Measurements from ENCODE around the gene PYDC1. TPM values are rescaled to one million over a fixed set of nuclear protein-coding genes. Genes with fewer than 3 reads are reported as not detected.
A peak's percentile ranks its signal among the peaks of the same experiment; 100 is the strongest.

Gene PYDC1
- total and polyA plus RNA-seq, 11 donors = not detected

- Histone ChIP-seq H3K4me1 (peaks cover 3 to 7% (median 5%) of the 10 kb centered on the region in 12 donors), H3K27ac (no peak overlapping the region), H3K9me3 (no peaks in the 10 kb centered on the region), H3K27me3 (peaks cover 4 to 35% (median 16%) of the 10 kb centered on the region in 9 donors), H3K4me3 (no peak overlapping the region), H3K36me3 (no peaks in the 10 kb centered on the region)
- TF ChIP-seq POLR2A (IDR thresholded peaks at IDR 0.05) (no peak), CTCF (IDR thresholded peaks at IDR 0.05) (no peak)
- intact Hi-C loops (cut with DNase I) = no loop called here
- ATAC-seq (no peak), DNase-seq (no peak)
- WGBS, 4 donors = 74 to 83% (median 77%) methylated on average over 12 of the region's 12 CpGs
Measured at GRCh38 chr16:31221357-31222160, 4.6 kb upstream of the PYDC1 start.

GRCh38 chr16:31219154-31219741 is 2.3 kb upstream of the PYDC1 start:
- intact Hi-C loops (cut with DNase I) = no loop called here
- no peak overlapping the region for H3K4me3 ChIP-seq
- no peak overlapping the region for H3K27ac ChIP-seq
- TF ChIP-seq CTCF (IDR thresholded peaks at IDR 0.05) (no peak), POLR2A (IDR thresholded peaks at IDR 0.05) (no peak)
- no peaks in the 10 kb centered on the region for H3K9me3 ChIP-seq
- ATAC-seq (no peak), DNase-seq (no peak)
- 81 to 90% (median 88%) methylated on average over 7 to 15 of the region's 15 CpGs for WGBS, 4 donors
- H3K4me1 ChIP-seq = peaks cover 11 to 30% (median 25%) of the 10 kb centered on the region in 12 donors
- peaks cover 4 to 48% (median 24%) of the 10 kb centered on the region in 9 donors for H3K27me3 ChIP-seq
- H3K36me3 ChIP-seq = no peaks in the 10 kb centered on the region

GRCh38 chr16:31217136-31217530 is 198 bp upstream of the PYDC1 start:
- DNase-seq = no peak
- Histone ChIP-seq H3K4me3 (peak overlapping the region in 5 of 12 donors; percentile 50 to 65 (median 57)), H3K27me3 (peaks cover 4 to 48% (median 24%) of the 10 kb centered on the region in 9 donors), H3K27ac (no peak overlapping the region), H3K4me1 (peaks cover 11 to 35% (median 25%) of the 10 kb centered on the region in 12 donors), H3K9me3 (no peaks in the 10 kb centered on the region), H3K36me3 (no peaks in the 10 kb centered on the region)
- TF ChIP-seq POLR2A (IDR thresholded peaks at IDR 0.05) (no peak), CTCF (IDR thresholded peaks at IDR 0.05) (no peak)
- ATAC-seq = no peak
- intact Hi-C loops (cut with DNase I) = no loop called here
- WGBS, 4 donors = 24 to 41% (median 29%) methylated on average over 3 to 4 of the region's 4 CpGs
